ENCODE data around the gene RAPGEF5. TPM values are rescaled to one million over a fixed set of nuclear protein-coding genes. Genes with fewer than 3 reads are reported as not detected.
"Not testable (repeated sequence)": the region's sequence is repeated elsewhere in the genome, so short reads cannot be mapped to it uniquely, and the experiment has no call there.

RAPGEF5 gene
- total RNA-seq, 1 experiment from 2014 or later: 3.4 TPM

GRCh38 chr7:22120391-22121053 lies 236.4 kb downstream of the RAPGEF5 start:
- in situ Hi-C loops (cut with HindIII; ENCODE audit: low sequenced_read_pairs): loop anchor here (25.0 kb wide), 1 partner anchor 342 kb away; no protein-coding TSS in a partner anchor
- DNase-seq (ENCODE audit: low spot score): no peak

- in situ Hi-C loops (cut with HindIII; ENCODE audit: low sequenced_read_pairs): loop anchor here (25.0 kb wide), 1 partner anchor 345 kb away; no protein-coding TSS in a partner anchor
Observed at GRCh38 chr7:22117222-22117621, 239.7 kb downstream of the RAPGEF5 start.

GRCh38 chr7:22116451-22117030 lies 240.4 kb downstream of the RAPGEF5 start:
- in situ Hi-C loops (cut with HindIII; ENCODE audit: low sequenced_read_pairs): loop anchor here (25.0 kb wide), 1 partner anchor 346 kb away; no protein-coding TSS in a partner anchor
- DNase-seq (ENCODE audit: low spot score): no peak

More at GRCh38 chr7:22117222-22117621, 239.7 kb downstream of the RAPGEF5 start:
- no peak for DNase-seq (ENCODE audit: low spot score)

- in situ Hi-C loops (cut with HindIII; ENCODE audit: low sequenced_read_pairs): loop anchor here (25.0 kb wide), 1 partner anchor 347 kb away; no protein-coding TSS in a partner anchor
- no peak for DNase-seq (ENCODE audit: low spot score)
Observed at GRCh38 chr7:22115689-22116088, 241.3 kb downstream of the RAPGEF5 start.

GRCh38 chr7:22114440-22114981 lies 242.4 kb downstream of the RAPGEF5 start:
- DNase-seq (ENCODE audit: low spot score): no peak
- in situ Hi-C loops (cut with HindIII; ENCODE audit: low sequenced_read_pairs): loop anchor here (25.0 kb wide), 1 partner anchor 348 kb away; no protein-coding TSS in a partner anchor

- in situ Hi-C loops (cut with HindIII; ENCODE audit: low sequenced_read_pairs): loop anchor here (25.0 kb wide), 1 partner anchor 349 kb away; no protein-coding TSS in a partner anchor
- no peak for DNase-seq (ENCODE audit: low spot score)
Observed at GRCh38 chr7:22113041-22113440, 243.9 kb downstream of the RAPGEF5 start.

- in situ Hi-C loops (cut with HindIII; ENCODE audit: low sequenced_read_pairs): loop anchor here (25.0 kb wide), 1 partner anchor 351 kb away; no protein-coding TSS in a partner anchor
- DNase-seq (ENCODE audit: low spot score): no peak
Observed at GRCh38 chr7:22111661-22112060, 245.3 kb downstream of the RAPGEF5 start.

GRCh38 chr7:22110881-22111280 lies 246.1 kb downstream of the RAPGEF5 start:
- no peak for DNase-seq (ENCODE audit: low spot score)
- in situ Hi-C loops (cut with HindIII; ENCODE audit: low sequenced_read_pairs): loop anchor here (25.0 kb wide), 1 partner anchor 351 kb away; no protein-coding TSS in a partner anchor

GRCh38 chr7:22110227-22110839 lies 246.6 kb downstream of the RAPGEF5 start:
- in situ Hi-C loops (cut with HindIII; ENCODE audit: low sequenced_read_pairs): loop anchor here (25.0 kb wide), 1 partner anchor 352 kb away; no protein-coding TSS in a partner anchor
- peak; percentile 89 for DNase-seq (ENCODE audit: low spot score)

GRCh38 chr7:22109761-22110160 lies 247.2 kb downstream of the RAPGEF5 start:
- peak; percentile 36 for DNase-seq (ENCODE audit: low spot score)
- in situ Hi-C loops (cut with HindIII; ENCODE audit: low sequenced_read_pairs): loop anchor here (25.0 kb wide), 1 partner anchor 353 kb away; no protein-coding TSS in a partner anchor

- DNase-seq (ENCODE audit: low spot score): no peak
- in situ Hi-C loops (cut with HindIII; ENCODE audit: low sequenced_read_pairs): loop anchor here (25.0 kb wide), 1 partner anchor 354 kb away; no protein-coding TSS in a partner anchor
Observed at GRCh38 chr7:22108151-22108845, 248.7 kb downstream of the RAPGEF5 start.

- no peak for DNase-seq (ENCODE audit: low spot score)
- in situ Hi-C loops (cut with HindIII; ENCODE audit: low sequenced_read_pairs): loop anchor here (25.0 kb wide), 1 partner anchor 357 kb away; no protein-coding TSS in a partner anchor
Observed at GRCh38 chr7:22105550-22105949, 251.4 kb downstream of the RAPGEF5 start.

- in situ Hi-C loops (cut with HindIII; ENCODE audit: low sequenced_read_pairs): no loop called here
- no peak for DNase-seq (ENCODE audit: low spot score)
Observed at GRCh38 chr7:22094413-22095342, 262.3 kb downstream of the RAPGEF5 start.

- in situ Hi-C loops (cut with HindIII; ENCODE audit: low sequenced_read_pairs): no loop called here
- DNase-seq (ENCODE audit: low spot score): no peak
Observed at GRCh38 chr7:22093936-22094335, 263.0 kb downstream of the RAPGEF5 start.

GRCh38 chr7:22093001-22093400 lies 264.0 kb downstream of the RAPGEF5 start:
- in situ Hi-C loops (cut with HindIII; ENCODE audit: low sequenced_read_pairs): no loop called here

GRCh38 chr7:22090958-22091525 lies 265.9 kb downstream of the RAPGEF5 start:
- in situ Hi-C loops (cut with HindIII; ENCODE audit: low sequenced_read_pairs); DNase-seq (ENCODE audit: low spot score): not testable (repeated sequence)

More at GRCh38 chr7:22093001-22093400, 264.0 kb downstream of the RAPGEF5 start:
- no peak for DNase-seq (ENCODE audit: low spot score)

GRCh38 chr7:22090512-22090911 lies 266.4 kb downstream of the RAPGEF5 start:
- in situ Hi-C loops (cut with HindIII; ENCODE audit: low sequenced_read_pairs): no loop called here
- DNase-seq (ENCODE audit: low spot score): no peak
